ENCODE data around the gene PDGFD. TPM values are rescaled to one million over a fixed set of nuclear protein-coding genes. Genes with fewer than 3 reads are reported as not detected.
A peak's percentile ranks its signal among the peaks of the same experiment; 100 is the strongest.

Gene PDGFD
- total RNA-seq, 1 donor from 2014 or later = 0.45 TPM

DNA sequence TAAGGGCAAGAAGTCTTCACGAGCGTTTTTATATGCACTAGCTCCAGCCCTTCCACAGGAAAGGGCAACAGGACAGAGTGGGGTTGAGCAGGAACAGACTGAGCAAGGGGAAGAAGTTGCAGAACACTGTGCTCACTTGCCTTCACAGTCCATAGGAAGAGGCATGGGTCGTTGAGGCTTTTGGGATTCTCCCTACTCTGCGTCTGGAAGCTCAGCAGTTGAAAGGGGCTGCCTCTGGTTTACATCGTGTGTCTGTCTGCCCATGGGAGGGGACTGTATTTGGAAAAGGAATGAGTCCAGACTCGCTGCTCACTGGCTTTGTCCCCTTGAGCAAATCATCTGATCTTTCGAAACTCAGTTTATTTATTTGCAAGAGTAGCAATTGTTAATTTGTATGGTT lies 1.1 kb upstream of the PDGFD start:
- Mint-ChIP-seq H3K27ac (ENCODE audit: unreplicated experiment) (no peak overlapping the region), H3K36me3 (ENCODE audit: low read depth) (no peaks in the 10 kb centered on the region), H3K27me3 (ENCODE audit: low read depth) (peaks cover 9% of the 10 kb centered on the region), H3K4me3 (ENCODE audit: unreplicated experiment) (no peak overlapping the region), H3K9me3 (ENCODE audit: low read depth) (no peaks in the 10 kb centered on the region), H3K4me1 (ENCODE audit: low read depth) (peaks cover 8% of the 10 kb centered on the region)
- no peak for DNase-seq (ENCODE audit: low spot score)
- no peak for TF ChIP-seq CTCF (IDR thresholded peaks at IDR 0.05)

- H3K4me1 Mint-ChIP-seq (ENCODE audit: low read depth) = peaks cover 10% of the 10 kb centered on the region
- H3K27ac Mint-ChIP-seq (ENCODE audit: unreplicated experiment) = no peak overlapping the region
- TF ChIP-seq CTCF (IDR thresholded peaks at IDR 0.05) = no peak
- H3K4me3 Mint-ChIP-seq (ENCODE audit: unreplicated experiment) = peak overlapping the region; percentile 73
- no peaks in the 10 kb centered on the region for H3K36me3 Mint-ChIP-seq (ENCODE audit: low read depth)
- H3K27me3 Mint-ChIP-seq (ENCODE audit: low read depth) = peaks cover 9% of the 10 kb centered on the region
- no peak for DNase-seq (ENCODE audit: low spot score)
- H3K9me3 Mint-ChIP-seq (ENCODE audit: low read depth) = no peaks in the 10 kb centered on the region
Measured at GRCh38 chr11:104163100-104164027, 583 bp downstream of the PDGFD start.

GRCh38 chr11:104161751-104162450 lies 2.0 kb downstream of the PDGFD start:
- peaks cover 10% of the 10 kb centered on the region for H3K4me1 Mint-ChIP-seq (ENCODE audit: low read depth)
- no peak overlapping the region for H3K4me3 Mint-ChIP-seq (ENCODE audit: unreplicated experiment)
- H3K9me3 Mint-ChIP-seq (ENCODE audit: low read depth) = no peaks in the 10 kb centered on the region
- DNase-seq (ENCODE audit: low spot score) = no peak
- no peak overlapping the region for H3K27ac Mint-ChIP-seq (ENCODE audit: unreplicated experiment)
- H3K27me3 Mint-ChIP-seq (ENCODE audit: low read depth) = peaks cover 12% of the 10 kb centered on the region
- no peak for TF ChIP-seq CTCF (IDR thresholded peaks at IDR 0.05)
- no peaks in the 10 kb centered on the region for H3K36me3 Mint-ChIP-seq (ENCODE audit: low read depth)

DNA sequence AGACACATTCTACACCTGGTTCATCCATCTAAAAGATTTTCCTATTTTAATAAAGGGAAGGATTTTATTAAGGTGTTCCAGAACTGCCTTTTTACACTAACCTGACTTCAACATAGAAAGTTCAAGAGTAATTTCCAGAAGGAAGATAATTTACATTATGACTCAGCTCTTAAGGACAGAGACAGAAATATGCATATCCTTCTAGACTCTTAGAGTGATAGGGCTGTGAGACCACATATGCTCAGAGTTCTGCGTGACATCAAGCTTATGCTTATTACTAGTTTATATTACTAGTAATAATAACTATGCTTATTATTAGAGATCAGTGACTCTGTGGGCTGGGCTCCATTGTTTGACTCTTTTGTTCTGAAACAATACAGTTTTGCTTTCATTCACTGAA lies 4.6 kb downstream of the PDGFD start:
- H3K9me3 Mint-ChIP-seq (ENCODE audit: low read depth) = no peaks in the 10 kb centered on the region
- no peak for DNase-seq (ENCODE audit: low spot score)
- peaks cover 7% of the 10 kb centered on the region for H3K27me3 Mint-ChIP-seq (ENCODE audit: low read depth)
- TF ChIP-seq CTCF (IDR thresholded peaks at IDR 0.05) = no peak
- no peak overlapping the region for H3K4me3 Mint-ChIP-seq (ENCODE audit: unreplicated experiment)
- H3K36me3 Mint-ChIP-seq (ENCODE audit: low read depth) = no peaks in the 10 kb centered on the region
- H3K4me1 Mint-ChIP-seq (ENCODE audit: low read depth) = peaks cover 10% of the 10 kb centered on the region
- no peak overlapping the region for H3K27ac Mint-ChIP-seq (ENCODE audit: unreplicated experiment)

- no peak overlapping the region for H3K27ac Mint-ChIP-seq (ENCODE audit: unreplicated experiment)
- TF ChIP-seq CTCF (IDR thresholded peaks at IDR 0.05) = no peak
- DNase-seq (ENCODE audit: low spot score) = no peak
- H3K4me3 Mint-ChIP-seq (ENCODE audit: unreplicated experiment) = no peak overlapping the region
- peaks cover 2% of the 10 kb centered on the region for H3K4me1 Mint-ChIP-seq (ENCODE audit: low read depth)
- H3K27me3 Mint-ChIP-seq (ENCODE audit: low read depth) = peaks cover 6% of the 10 kb centered on the region
- H3K9me3 Mint-ChIP-seq (ENCODE audit: low read depth) = peaks cover 5% of the 10 kb centered on the region
- H3K36me3 Mint-ChIP-seq (ENCODE audit: low read depth) = peaks cover 1% of the 10 kb centered on the region
Measured at GRCh38 chr11:104155375-104155774, 8.6 kb downstream of the PDGFD start.
